Left ventricle myocardium superior (tissue), 1 donor: ENCODE results near the gene NEK7. TPM values are rescaled to one million over a fixed set of nuclear protein-coding genes. Genes with fewer than 3 reads are reported as not detected.

Experiments used
- ATAC-seq: fragments of 200-7000 bp; cut with Tn5 transposase; one replicate; pipeline ENCODE4 v1.9.1; 2020; ENCODE audit warnings: mild to moderate bottlenecking, moderate library complexity
- DNase-seq: peaks from one replicate; pipeline ENCODE4 v3.0.0-alpha.2; 2020
- intact Hi-C: fragments of 100-400 bp; cut with micrococcal nuclease; formaldehyde crosslinking; loops from one replicate; pipeline ENCODE4 v1.11.0; 2022
- total RNA-seq: library from RNA; stranded (reverse); fragmentation: NEBNext Ultra II Directional; extraction: Animal tissue kit (Norgen Biotek cat#: 25700); gene quantifications from one replicate; pipeline ENCODE4 v1.2.1, GENCODE V29; 2021
- donor health status: DM: no; HTN: yes; CAD: no; lungs with severe emphysema.

The NEK7 gene
- total RNA-seq, 1 donor from 2014 or later: 215 TPM

GRCh38 chr1:198135366-198135765 is 21.4 kb upstream of the NEK7 start:
- ATAC-seq (no peak), DNase-seq (no peak)
- intact Hi-C loops: no loop called here

DNA sequence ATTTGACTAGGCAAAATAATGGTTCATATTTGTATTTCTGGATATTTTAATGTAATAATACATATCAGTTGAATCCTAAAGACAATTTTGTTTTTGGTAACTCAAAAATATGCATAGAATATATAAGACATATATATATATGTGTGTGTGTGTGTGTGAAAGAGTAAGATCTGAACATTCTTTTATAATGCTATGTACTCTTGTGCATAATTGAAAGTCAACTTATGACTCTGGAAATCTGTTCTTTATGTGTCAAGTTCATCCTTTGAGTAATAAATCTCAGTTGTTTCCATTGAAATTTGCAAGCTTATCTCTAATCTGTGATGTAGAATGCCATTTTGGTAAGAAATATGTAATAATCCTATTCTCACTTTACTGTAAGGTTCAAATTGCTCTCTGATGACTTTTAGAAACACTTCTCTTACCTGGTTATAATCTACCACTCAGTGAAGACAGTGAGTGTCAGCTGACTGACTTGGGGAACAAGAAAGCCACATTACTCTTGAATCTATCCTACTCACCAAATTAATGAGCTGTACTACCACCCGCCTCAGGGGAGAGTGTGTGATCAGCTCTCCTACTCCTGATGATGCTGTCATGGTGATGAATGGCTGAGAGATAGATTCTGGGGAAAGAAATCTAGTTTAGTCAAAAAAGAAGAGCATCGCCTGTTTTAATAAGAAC is 15.0 kb upstream of the NEK7 start:
- ATAC-seq (no peak), DNase-seq (no peak)
- intact Hi-C loops: no loop called here

GRCh38 chr1:198143797-198144196 is 13.0 kb upstream of the NEK7 start:
- intact Hi-C loops: no loop called here
- no peak for ATAC-seq
- DNase-seq: no peak

DNA sequence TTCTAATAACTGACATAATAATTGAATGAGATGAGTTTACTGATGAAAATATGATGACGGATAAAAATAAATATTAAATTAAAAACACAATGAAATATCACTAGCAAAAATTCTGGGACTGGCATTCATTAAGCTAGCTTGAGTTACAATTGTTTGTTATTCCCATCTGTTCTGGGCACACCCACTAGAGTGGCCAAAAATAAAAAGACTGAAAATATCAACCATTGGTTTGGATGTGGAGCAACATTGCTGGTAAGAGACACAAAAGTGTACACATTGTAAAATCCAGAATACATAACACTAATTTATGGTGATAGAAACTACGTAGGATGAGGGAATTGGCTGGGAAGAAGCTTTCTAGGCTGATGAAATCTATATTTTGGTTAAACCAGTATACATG is 9.6 kb upstream of the NEK7 start:
- intact Hi-C loops: no loop called here
- ATAC-seq (no peak), DNase-seq (no peak)

GRCh38 chr1:198150369-198150768 is 6.4 kb upstream of the NEK7 start:
- intact Hi-C loops: loop anchor here (10.0 kb wide), 1 partner anchor 134 kb away; no protein-coding TSS in a partner anchor
- DNase-seq (no peak), ATAC-seq (no peak)

- ATAC-seq: no peak
- no peak for DNase-seq
- intact Hi-C loops: loop anchor here (10.0 kb wide), 1 partner anchor 133 kb away; no protein-coding TSS in a partner anchor
Measured at GRCh38 chr1:198151688-198152087, 5.1 kb upstream of the NEK7 start.

- intact Hi-C loops: loop anchor here (10.0 kb wide), 1 partner anchor 132 kb away; no protein-coding TSS in a partner anchor
- peak; percentile 61 for ATAC-seq
- DNase-seq: no peak
Measured at GRCh38 chr1:198153103-198153502, 3.7 kb upstream of the NEK7 start.

- intact Hi-C loops: loop anchor here (10.0 kb wide), 1 partner anchor 131 kb away; no protein-coding TSS in a partner anchor
- no peak for DNase-seq
- ATAC-seq: no peak
Measured at GRCh38 chr1:198153804-198154203, 3.0 kb upstream of the NEK7 start.

- no peak for ATAC-seq
- intact Hi-C loops: loop anchor here (10.0 kb wide), 1 partner anchor 130 kb away; no protein-coding TSS in a partner anchor
- DNase-seq: no peak
Measured at GRCh38 chr1:198155253-198155652, 1.5 kb upstream of the NEK7 start.

DNA sequence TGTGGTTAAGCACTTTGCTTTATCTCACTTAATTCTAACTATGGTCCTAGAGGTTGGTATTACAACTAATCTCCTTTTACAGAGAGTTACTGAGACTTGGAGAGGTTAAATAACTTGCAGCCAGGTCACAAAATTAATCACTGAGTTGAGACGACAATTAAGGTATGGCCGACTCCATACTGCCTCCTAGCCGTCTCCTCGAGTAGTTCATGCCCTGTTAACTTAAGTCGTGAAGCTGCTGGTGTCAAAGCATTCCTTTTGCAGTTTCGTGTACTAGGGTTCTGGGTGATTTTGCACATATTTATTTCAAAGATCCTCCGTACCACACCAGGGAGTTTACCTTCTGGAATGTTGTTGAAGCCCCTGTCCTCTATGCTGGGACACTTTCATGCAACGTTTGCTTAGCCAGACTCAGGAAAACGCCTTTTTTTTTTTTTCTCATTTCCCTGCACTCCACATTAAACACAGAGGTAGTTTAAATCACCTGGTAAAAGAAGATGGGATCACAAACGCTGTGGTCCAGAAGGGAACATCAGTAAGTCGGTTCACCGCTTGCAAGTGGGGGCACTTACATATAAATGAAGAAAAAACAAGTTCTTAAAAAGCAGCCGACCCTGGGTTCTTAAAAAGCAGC is 570 bp upstream of the NEK7 start:
- intact Hi-C loops: loop anchor here (10.0 kb wide), 1 partner anchor 129 kb away; no protein-coding TSS in a partner anchor
- DNase-seq: peak; percentile 51

GRCh38 chr1:198157241-198157846 is 546 bp downstream of the NEK7 start:
- ATAC-seq: peak; percentile 75
- intact Hi-C loops: loop anchor here (10.0 kb wide), 1 partner anchor 127 kb away; no protein-coding TSS in a partner anchor

More for the DNA sequence above, 570 bp upstream of the NEK7 start:
- ATAC-seq: peak; percentile 8

DNA sequence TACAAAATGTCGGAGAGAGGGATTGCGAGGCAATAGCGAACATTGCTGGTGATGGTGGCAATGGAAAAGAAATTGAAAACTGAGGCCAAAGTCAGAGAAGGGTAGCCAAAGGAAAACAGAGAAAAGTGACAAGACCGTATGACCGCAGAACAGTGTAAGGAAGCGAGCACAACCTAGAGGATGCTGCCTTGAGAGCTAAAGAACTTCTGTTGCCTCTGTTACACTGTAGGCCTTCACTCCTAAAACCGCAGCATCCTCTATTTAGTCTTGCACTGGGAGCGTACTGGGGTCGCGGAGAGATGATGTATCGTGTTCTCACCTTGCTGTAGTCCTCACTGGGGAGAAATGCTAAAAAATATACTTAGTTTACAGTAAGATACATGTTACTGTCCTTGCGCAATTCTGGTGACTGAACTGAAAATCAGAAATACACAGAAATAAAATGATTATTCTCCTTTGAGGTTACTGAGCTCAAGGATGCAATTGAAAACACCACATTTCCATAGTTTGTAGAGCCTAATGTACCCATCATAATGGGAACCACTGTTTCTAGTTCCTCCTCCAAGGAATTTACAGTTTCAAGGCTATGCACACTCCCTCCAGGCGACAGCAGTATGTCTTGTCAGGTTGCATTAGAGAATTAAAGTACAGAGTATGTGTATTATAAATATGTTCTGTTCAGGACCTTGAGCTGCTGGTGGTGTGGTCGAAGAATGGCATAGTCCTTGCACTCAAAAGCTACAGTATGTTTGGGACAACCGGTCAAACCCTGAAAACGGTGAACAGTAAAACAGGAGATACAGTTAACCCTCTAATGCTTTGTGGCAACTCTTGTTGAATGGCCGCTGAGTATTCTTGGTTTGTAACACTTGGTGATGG is 1.3 kb downstream of the NEK7 start:
- DNase-seq: no peak

More at GRCh38 chr1:198157241-198157846, 546 bp downstream of the NEK7 start:
- peak; percentile 91 for DNase-seq

GRCh38 chr1:198158735-198159589 is 2.2 kb downstream of the NEK7 start:
- ATAC-seq (peak; percentile 85), DNase-seq (peak; percentile 94)
- intact Hi-C loops: loop anchor here (10.0 kb wide), 1 partner anchor 126 kb away; no protein-coding TSS in a partner anchor

More for the DNA sequence above, 1.3 kb downstream of the NEK7 start:
- intact Hi-C loops: loop anchor here (10.0 kb wide), 1 partner anchor 127 kb away; no protein-coding TSS in a partner anchor
- no peak for ATAC-seq

- intact Hi-C loops: loop anchor here (10.0 kb wide), 1 partner anchor 105 kb away; no protein-coding TSS in a partner anchor
- DNase-seq: no peak
- no peak for ATAC-seq
Measured at GRCh38 chr1:198160222-198160621, 3.4 kb downstream of the NEK7 start.

GRCh38 chr1:198160946-198161614 is 4.3 kb downstream of the NEK7 start:
- ATAC-seq: no peak
- no peak for DNase-seq
- intact Hi-C loops: loop anchor here (10.0 kb wide), 1 partner anchor 104 kb away; no protein-coding TSS in a partner anchor

DNA sequence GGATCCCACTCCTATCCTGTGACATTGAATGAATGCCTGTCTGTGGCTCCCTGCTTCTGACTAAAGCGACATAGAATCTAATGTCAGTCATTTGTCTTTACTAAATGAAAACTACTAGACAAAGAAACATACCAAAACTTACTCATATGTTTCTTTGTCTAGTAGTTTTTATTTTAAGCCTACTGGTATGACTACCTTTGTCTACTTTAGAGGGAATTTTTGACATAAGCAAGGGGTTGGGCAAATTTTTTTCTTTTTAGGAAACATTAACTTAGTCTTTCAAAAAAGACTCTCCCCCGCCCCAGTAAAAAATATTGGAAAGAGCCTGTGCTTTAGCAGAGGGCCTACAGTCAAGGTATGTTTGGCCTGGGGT is 4.9 kb downstream of the NEK7 start:
- DNase-seq: no peak
- ATAC-seq: no peak
- intact Hi-C loops: loop anchor here (10.0 kb wide), 1 partner anchor 103 kb away; no protein-coding TSS in a partner anchor

GRCh38 chr1:198162091-198162767 is 5.4 kb downstream of the NEK7 start:
- DNase-seq: peak; percentile 23
- intact Hi-C loops: loop anchor here (10.0 kb wide), 1 partner anchor 103 kb away; no protein-coding TSS in a partner anchor
- no peak for ATAC-seq
